Nephron progenitor cell (in vitro differentiated cells): ENCODE results near the gene UGT2B11.
"Not testable (repeated sequence)": the region's sequence is repeated elsewhere in the genome, so short reads cannot be mapped to it uniquely, and the experiment has no call there.

Experiments
- DNase-seq: peaks from one replicate; pipeline ENCODE4 v3.0.0; 2021
- H3K27ac Mint-ChIP-seq: 2 replicates; pipeline ENCODE4 v1.8.0; 2021; ENCODE audit warnings: mild to moderate bottlenecking, moderate library complexity, mixed read lengths
- H3K27me3 Mint-ChIP-seq: 2 replicates; pipeline ENCODE4 v1.8.0; 2021; ENCODE audit warnings: mild to moderate bottlenecking, low read depth, mixed read lengths; ENCODE audit not compliant: poor library complexity
- H3K36me3 Mint-ChIP-seq: 2 replicates; pipeline ENCODE4 v1.8.0; 2021; ENCODE audit warnings: low read depth, mixed read lengths
- H3K4me1 Mint-ChIP-seq: 2 replicates; pipeline ENCODE4 v1.8.0; 2021; ENCODE audit warnings: mixed read lengths
- H3K4me3 Mint-ChIP-seq: 2 replicates; pipeline ENCODE4 v1.8.0; 2021; ENCODE audit warnings: mild to moderate bottlenecking, moderate library complexity, mixed read lengths
- H3K9me3 Mint-ChIP-seq: 2 replicates; pipeline ENCODE4 v1.8.0; 2021; ENCODE audit warnings: mild to moderate bottlenecking, moderate library complexity, mixed read lengths
- TF ChIP-seq, protein P1 (sequence below): fragments of 200-600 bp; sonication (generic); IDR thresholded peaks from 2 replicates; pipeline ENCODE4 v1.5.0; 2021; ENCODE audit warnings: antibody characterized with exemption

The UGT2B11 gene

GRCh38 chr4:69179817-69180216, 34.7 kb downstream of the UGT2B11 start:
- H3K36me3 Mint-ChIP-seq, H3K4me3 Mint-ChIP-seq, H3K4me1 Mint-ChIP-seq, H3K9me3 Mint-ChIP-seq, H3K27ac Mint-ChIP-seq, H3K27me3 Mint-ChIP-seq, DNase-seq: not testable (repeated sequence)

DNA sequence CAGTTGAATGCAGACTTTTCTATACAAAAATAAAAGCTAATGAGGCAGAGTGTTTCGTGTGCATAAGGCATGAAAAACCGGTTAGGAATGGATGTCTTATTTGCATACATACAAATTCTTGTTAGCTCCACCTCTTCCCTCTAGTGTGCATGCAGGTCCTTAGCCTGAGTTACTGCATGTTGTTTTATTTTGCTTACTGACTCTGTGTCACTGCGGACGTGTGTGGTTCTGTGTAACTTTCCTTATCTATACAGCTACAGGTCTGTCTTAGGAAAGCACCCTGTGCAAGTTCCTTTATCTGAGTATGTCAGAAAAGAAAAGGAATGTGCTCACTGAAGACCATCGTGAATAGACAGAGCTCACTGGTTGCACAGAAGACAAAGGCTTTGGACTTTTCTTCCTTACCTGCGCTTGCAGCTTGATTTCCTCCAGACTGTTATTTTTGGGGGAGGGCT, 35.8 kb downstream of the UGT2B11 start:
- H3K27me3 Mint-ChIP-seq, H3K27ac Mint-ChIP-seq, H3K36me3 Mint-ChIP-seq, H3K9me3 Mint-ChIP-seq, H3K4me3 Mint-ChIP-seq, H3K4me1 Mint-ChIP-seq, DNase-seq: not testable (repeated sequence)

- H3K27ac Mint-ChIP-seq, H3K4me1 Mint-ChIP-seq, H3K9me3 Mint-ChIP-seq, H3K4me3 Mint-ChIP-seq, H3K27me3 Mint-ChIP-seq, H3K36me3 Mint-ChIP-seq: not testable (repeated sequence)
- TF ChIP-seq, protein P1, sequence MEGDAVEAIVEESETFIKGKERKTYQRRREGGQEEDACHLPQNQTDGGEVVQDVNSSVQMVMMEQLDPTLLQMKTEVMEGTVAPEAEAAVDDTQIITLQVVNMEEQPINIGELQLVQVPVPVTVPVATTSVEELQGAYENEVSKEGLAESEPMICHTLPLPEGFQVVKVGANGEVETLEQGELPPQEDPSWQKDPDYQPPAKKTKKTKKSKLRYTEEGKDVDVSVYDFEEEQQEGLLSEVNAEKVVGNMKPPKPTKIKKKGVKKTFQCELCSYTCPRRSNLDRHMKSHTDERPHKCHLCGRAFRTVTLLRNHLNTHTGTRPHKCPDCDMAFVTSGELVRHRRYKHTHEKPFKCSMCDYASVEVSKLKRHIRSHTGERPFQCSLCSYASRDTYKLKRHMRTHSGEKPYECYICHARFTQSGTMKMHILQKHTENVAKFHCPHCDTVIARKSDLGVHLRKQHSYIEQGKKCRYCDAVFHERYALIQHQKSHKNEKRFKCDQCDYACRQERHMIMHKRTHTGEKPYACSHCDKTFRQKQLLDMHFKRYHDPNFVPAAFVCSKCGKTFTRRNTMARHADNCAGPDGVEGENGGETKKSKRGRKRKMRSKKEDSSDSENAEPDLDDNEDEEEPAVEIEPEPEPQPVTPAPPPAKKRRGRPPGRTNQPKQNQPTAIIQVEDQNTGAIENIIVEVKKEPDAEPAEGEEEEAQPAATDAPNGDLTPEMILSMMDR, result peak; percentile 60
- DNase-seq, result peak; percentile 60
Measured at GRCh38 chr4:69170233-69171134, 44.1 kb downstream of the UGT2B11 start.

DNA sequence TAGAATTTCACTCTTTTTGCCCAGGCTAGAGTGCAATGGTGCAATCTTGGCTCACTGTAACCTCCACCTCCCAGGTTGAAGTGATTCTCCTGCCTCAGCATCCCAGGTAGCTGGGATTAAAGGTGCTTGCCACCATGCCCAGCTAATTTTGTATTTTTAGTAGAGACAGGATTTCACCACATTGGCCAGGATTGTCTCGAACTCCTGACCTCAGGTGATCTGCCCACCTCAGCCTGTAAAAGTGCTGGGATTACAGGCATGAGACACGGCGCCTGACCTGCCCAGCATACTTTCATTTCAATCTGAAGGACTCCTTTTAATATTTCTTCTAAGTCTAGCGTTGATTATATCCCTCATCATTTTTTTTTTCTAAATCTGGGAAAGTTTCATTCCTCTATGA, 45.4 kb downstream of the UGT2B11 start:
- H3K27me3 Mint-ChIP-seq, H3K4me3 Mint-ChIP-seq, H3K36me3 Mint-ChIP-seq, H3K9me3 Mint-ChIP-seq, DNase-seq, H3K27ac Mint-ChIP-seq, H3K4me1 Mint-ChIP-seq: not testable (repeated sequence)

- DNase-seq, result no peak
- peaks cover 7% of the 10 kb centered on the region for H3K9me3 Mint-ChIP-seq
- no peak overlapping the region for H3K27ac Mint-ChIP-seq
- no peak overlapping the region for H3K4me3 Mint-ChIP-seq
- no peaks in the 10 kb centered on the region for H3K4me1 Mint-ChIP-seq
- H3K36me3 Mint-ChIP-seq, result no peaks in the 10 kb centered on the region
- H3K27me3 Mint-ChIP-seq, result no peaks in the 10 kb centered on the region
- TF ChIP-seq, protein P1, result no peak
Measured at GRCh38 chr4:69167300-69167699, 47.2 kb downstream of the UGT2B11 start.

GRCh38 chr4:69166376-69166775, 48.2 kb downstream of the UGT2B11 start:
- H3K4me1 Mint-ChIP-seq, H3K9me3 Mint-ChIP-seq, H3K36me3 Mint-ChIP-seq, DNase-seq, H3K27me3 Mint-ChIP-seq, H3K27ac Mint-ChIP-seq, H3K4me3 Mint-ChIP-seq: not testable (repeated sequence)

DNA sequence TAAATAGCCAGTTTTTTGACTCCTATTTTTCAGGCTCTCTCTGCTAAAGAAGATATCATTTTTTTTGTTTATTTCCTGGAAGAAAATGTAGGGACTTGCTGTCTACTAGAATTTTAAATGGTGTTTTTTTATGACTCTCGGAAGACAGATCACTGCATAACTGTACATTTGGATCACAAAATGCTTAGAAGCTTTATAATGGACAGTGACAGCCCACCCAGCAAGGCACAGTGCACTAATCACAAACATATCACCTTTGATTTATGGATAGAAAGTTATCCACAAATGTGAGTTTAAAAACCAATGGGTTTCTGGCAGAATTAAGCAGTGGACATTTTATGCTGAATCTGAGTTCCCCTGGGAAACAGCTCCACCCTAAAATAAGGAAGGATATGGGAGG, 48.8 kb downstream of the UGT2B11 start:
- not testable (repeated sequence) for DNase-seq, H3K9me3 Mint-ChIP-seq, H3K4me1 Mint-ChIP-seq, H3K27ac Mint-ChIP-seq, H3K27me3 Mint-ChIP-seq, H3K36me3 Mint-ChIP-seq, H3K4me3 Mint-ChIP-seq

- H3K36me3 Mint-ChIP-seq, result no peaks in the 10 kb centered on the region
- DNase-seq, result peak; percentile 7
- no peaks in the 10 kb centered on the region for H3K9me3 Mint-ChIP-seq
- no peak overlapping the region for H3K4me3 Mint-ChIP-seq
- no peak overlapping the region for H3K27ac Mint-ChIP-seq
- H3K4me1 Mint-ChIP-seq, result no peaks in the 10 kb centered on the region
- no peaks in the 10 kb centered on the region for H3K27me3 Mint-ChIP-seq
- TF ChIP-seq, protein P1, result peak; percentile 29
Measured at GRCh38 chr4:69156913-69157312, 57.6 kb downstream of the UGT2B11 start.
